GM12872 (cell line): ENCODE data around the gene IQSEC1.

Experiments
- CTCF ChIP-seq: IDR thresholded peaks from 3 replicates; pipeline ENCODE4 v1.5.1; 2011; ENCODE audit warnings: low read depth, mild to moderate bottlenecking, low read length, moderate library complexity; ENCODE audit not compliant: insufficient read depth

IQSEC1 gene

GRCh38 chr3:13111873-13112520 lies 38.8 kb upstream of the IQSEC1 start:
- no peak for TF ChIP-seq CTCF

GRCh38 chr3:13111173-13111872 lies 38.1 kb upstream of the IQSEC1 start:
- TF ChIP-seq CTCF: no peak

- TF ChIP-seq CTCF: no peak
Measured at GRCh38 chr3:13110678-13111116, 37.5 kb upstream of the IQSEC1 start.

- TF ChIP-seq CTCF: no peak
Measured at GRCh38 chr3:13109516-13109915, 36.3 kb upstream of the IQSEC1 start.

GRCh38 chr3:13108861-13109260 lies 35.6 kb upstream of the IQSEC1 start:
- TF ChIP-seq CTCF: no peak

GRCh38 chr3:13107661-13108060 lies 34.4 kb upstream of the IQSEC1 start:
- TF ChIP-seq CTCF: no peak

- TF ChIP-seq CTCF: no peak
Measured at GRCh38 chr3:13106308-13107001, 33.2 kb upstream of the IQSEC1 start.
